ENCODE results near the gene PXMP2.

The PXMP2 gene

DNA sequence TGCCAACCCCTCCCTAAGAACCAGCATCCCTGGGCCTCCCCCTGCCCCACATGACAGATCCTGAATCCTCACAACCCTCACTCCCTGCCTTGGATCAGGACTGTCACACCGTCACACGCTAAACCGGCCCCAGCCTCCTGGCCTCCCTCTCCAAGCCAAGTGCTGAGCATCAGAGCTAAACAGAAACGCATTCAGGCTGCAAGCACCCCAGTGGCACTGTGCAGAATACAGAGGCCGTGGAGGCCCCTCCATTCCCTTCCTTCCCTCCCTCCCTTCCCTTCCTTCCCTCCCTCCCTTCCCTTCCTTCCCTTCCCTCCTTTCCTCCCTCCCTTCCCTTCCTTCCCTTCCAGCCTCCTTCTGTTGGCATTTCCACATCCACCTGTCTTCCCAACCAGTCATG, 12.8 kb upstream of the PXMP2 start:
- no peaks in the 10 kb centered on the region for H3K79me1 ChIP-seq (ENCODE audit: low read length)
- H3K4me2 ChIP-seq (ENCODE audit: low read length) = no peak overlapping the region
- H2BK120ac ChIP-seq (ENCODE audit: insufficient read depth, low read length, poor library complexity) = no peak overlapping the region
- no peak overlapping the region for H4K8ac ChIP-seq (ENCODE audit: low read depth, low read length)
- H2AK5ac ChIP-seq (ENCODE audit: low read length) = no peak overlapping the region
- no peak overlapping the region for H3K4ac ChIP-seq (ENCODE audit: low read depth, low read length)
- no peak overlapping the region for H3K18ac ChIP-seq (ENCODE audit: low read length)
- H3K14ac ChIP-seq (ENCODE audit: low read length) = no peak overlapping the region
- no peaks in the 10 kb centered on the region for H3K4me1 ChIP-seq (ENCODE audit: control insufficient read depth in 1 of 2, insufficient read depth in 2 of 2, low read length in 2 of 2)
- DNase-seq = no peak
- no peak overlapping the region for H4K12ac ChIP-seq (ENCODE audit: low read depth, low read length)
- no peaks in the 10 kb centered on the region for H3K27me3 ChIP-seq (ENCODE audit: insufficient read depth, low read length)
- H4K91ac ChIP-seq (ENCODE audit: low read depth, low read length) = no peak overlapping the region
- no peak overlapping the region for H3K4me3 ChIP-seq (ENCODE audit: low read depth, low read length)
- WGBS (ENCODE audit: extremely low coverage, insufficient coverage, insufficient read length) = no CpG with 5 or more reads among the region's 5 CpGs
- peaks cover 68 to 74% of the 10 kb centered on the region in 2 experiments for H3K36me3 ChIP-seq (ENCODE audit: control insufficient read depth in 1 of 2, insufficient read depth in 2 of 2, low read length in 2 of 2)
- no peak overlapping the region for H2AFZ ChIP-seq (ENCODE audit: insufficient read depth, low read length, poor library complexity)
- no peak overlapping the region for H3K27ac ChIP-seq (ENCODE audit: low read depth, low read length)
- no peak overlapping the region for H2BK12ac ChIP-seq (ENCODE audit: low read length)
- H3K9ac ChIP-seq (ENCODE audit: low read length) = no peak overlapping the region
- H2BK5ac ChIP-seq (ENCODE audit: low read depth, low read length, poor library complexity) = no peak overlapping the region
- peaks cover 2% of the 10 kb centered on the region for H3K9me3 ChIP-seq (ENCODE audit: insufficient read depth, low read depth, low read length)
- H3K79me2 ChIP-seq (ENCODE audit: control insufficient read depth, insufficient read depth, low read length, poor library complexity) = no peaks in the 10 kb centered on the region
- H3K23ac ChIP-seq (ENCODE audit: low read length) = no peak overlapping the region

DNA sequence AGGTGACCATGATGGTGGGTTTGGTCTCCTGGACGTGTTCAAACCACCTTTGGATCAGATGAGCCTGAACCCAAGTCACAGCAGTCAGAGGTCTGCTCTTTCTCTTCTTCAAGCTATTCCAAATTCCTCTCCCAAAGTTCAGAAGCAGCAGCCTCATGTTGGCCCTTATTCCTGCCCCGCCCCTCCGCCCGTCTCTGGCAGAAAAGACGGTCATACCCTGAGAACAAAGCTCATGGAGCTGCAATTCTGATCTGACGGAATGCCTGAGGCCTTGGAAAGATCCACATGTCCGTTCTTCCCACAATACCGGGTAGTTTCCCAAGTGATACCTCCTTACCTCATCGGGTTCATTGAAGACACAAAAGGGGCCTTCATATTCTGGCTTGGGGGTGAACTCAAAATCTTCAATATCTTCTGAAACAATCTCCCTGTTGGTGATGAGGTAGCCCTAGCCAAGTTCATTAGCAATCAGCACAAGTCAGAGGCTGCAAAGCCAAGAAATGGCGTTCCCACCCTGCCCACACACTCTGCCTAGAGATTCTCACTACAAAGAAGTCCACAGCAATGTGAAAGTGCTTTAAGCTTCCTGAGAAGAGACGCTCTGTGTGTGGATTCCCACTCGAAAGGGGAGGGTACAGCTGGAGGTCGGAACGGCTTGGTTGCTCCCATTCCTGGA, 11.5 kb upstream of the PXMP2 start:
- Histone ChIP-seq H3K27me3 (ENCODE audit: insufficient read depth, low read length) (no peaks in the 10 kb centered on the region), H3K4ac (ENCODE audit: low read depth, low read length) (no peak overlapping the region), H3K9me3 (ENCODE audit: insufficient read depth, low read depth, low read length) (peaks cover 2% of the 10 kb centered on the region), H2BK5ac (ENCODE audit: low read depth, low read length, poor library complexity) (no peak overlapping the region), H4K91ac (ENCODE audit: low read depth, low read length) (no peak overlapping the region), H3K4me3 (ENCODE audit: low read depth, low read length) (no peak overlapping the region), H2BK120ac (ENCODE audit: insufficient read depth, low read length, poor library complexity) (no peak overlapping the region), H4K8ac (ENCODE audit: low read depth, low read length) (no peak overlapping the region), H4K12ac (ENCODE audit: low read depth, low read length) (no peak overlapping the region), H3K79me1 (ENCODE audit: low read length) (no peaks in the 10 kb centered on the region), H2AFZ (ENCODE audit: insufficient read depth, low read length, poor library complexity) (no peak overlapping the region), H3K18ac (ENCODE audit: low read length) (no peak overlapping the region), H3K4me2 (ENCODE audit: low read length) (no peak overlapping the region), H3K36me3 (ENCODE audit: control insufficient read depth in 1 of 2, insufficient read depth in 2 of 2, low read length in 2 of 2) (peaks cover 66 to 74% of the 10 kb centered on the region in 2 experiments), H2AK5ac (ENCODE audit: low read length) (no peak overlapping the region), H3K9ac (ENCODE audit: low read length) (no peak overlapping the region), H3K79me2 (ENCODE audit: control insufficient read depth, insufficient read depth, low read length, poor library complexity) (no peaks in the 10 kb centered on the region), H2BK12ac (ENCODE audit: low read length) (no peak overlapping the region), H3K27ac (ENCODE audit: low read depth, low read length) (no peak overlapping the region), H3K4me1 (ENCODE audit: control insufficient read depth in 1 of 2, insufficient read depth in 2 of 2, low read length in 2 of 2) (no peaks in the 10 kb centered on the region), H3K14ac (ENCODE audit: low read length) (no peak overlapping the region), H3K23ac (ENCODE audit: low read length) (no peak overlapping the region)
- no CpG with 5 or more reads among the region's 14 CpGs for WGBS (ENCODE audit: extremely low coverage, insufficient coverage, insufficient read length)
- no peak for DNase-seq

DNA sequence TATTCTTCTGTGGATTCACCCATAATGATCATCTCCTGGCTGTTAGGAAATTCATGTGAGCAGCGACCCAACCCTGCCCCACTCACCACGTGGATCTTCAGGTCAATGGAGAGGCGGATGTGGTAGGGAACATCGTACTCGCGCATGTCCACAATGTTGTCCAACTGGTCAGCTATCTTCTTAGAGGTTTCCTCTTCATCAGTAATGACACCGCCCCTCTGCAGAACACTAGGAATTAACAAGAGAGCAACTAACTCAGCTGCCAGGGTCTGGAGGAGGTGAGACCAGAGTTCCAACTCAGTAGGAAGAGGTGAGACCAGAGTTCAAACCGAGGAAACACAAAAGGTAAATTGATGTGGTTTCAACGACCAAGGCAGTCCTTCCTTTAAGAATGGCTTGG, 9.9 kb upstream of the PXMP2 start:
- H3K4me1 ChIP-seq (ENCODE audit: control insufficient read depth in 1 of 2, insufficient read depth in 2 of 2, low read length in 2 of 2) = no peaks in the 10 kb centered on the region
- H3K79me2 ChIP-seq (ENCODE audit: control insufficient read depth, insufficient read depth, low read length, poor library complexity) = no peaks in the 10 kb centered on the region
- no peak overlapping the region for H3K4ac ChIP-seq (ENCODE audit: low read depth, low read length)
- no peak overlapping the region for H2BK120ac ChIP-seq (ENCODE audit: insufficient read depth, low read length, poor library complexity)
- no peak overlapping the region for H3K18ac ChIP-seq (ENCODE audit: low read length)
- H3K36me3 ChIP-seq (ENCODE audit: control insufficient read depth in 1 of 2, insufficient read depth in 2 of 2, low read length in 2 of 2) = peaks cover 56 to 65% of the 10 kb centered on the region in 2 experiments
- H3K9me3 ChIP-seq (ENCODE audit: insufficient read depth, low read depth, low read length) = no peaks in the 10 kb centered on the region
- no peak overlapping the region for H3K23ac ChIP-seq (ENCODE audit: low read length)
- no peak overlapping the region for H2AFZ ChIP-seq (ENCODE audit: insufficient read depth, low read length, poor library complexity)
- H3K14ac ChIP-seq (ENCODE audit: low read length) = no peak overlapping the region
- H2AK5ac ChIP-seq (ENCODE audit: low read length) = no peak overlapping the region
- no peak overlapping the region for H3K4me2 ChIP-seq (ENCODE audit: low read length)
- H4K8ac ChIP-seq (ENCODE audit: low read depth, low read length) = no peak overlapping the region
- no peak overlapping the region for H2BK12ac ChIP-seq (ENCODE audit: low read length)
- no peak overlapping the region for H3K4me3 ChIP-seq (ENCODE audit: low read depth, low read length)
- no peaks in the 10 kb centered on the region for H3K79me1 ChIP-seq (ENCODE audit: low read length)
- H4K91ac ChIP-seq (ENCODE audit: low read depth, low read length) = no peak overlapping the region
- H2BK5ac ChIP-seq (ENCODE audit: low read depth, low read length, poor library complexity) = no peak overlapping the region
- no peaks in the 10 kb centered on the region for H3K27me3 ChIP-seq (ENCODE audit: insufficient read depth, low read length)
- DNase-seq = no peak
- H4K12ac ChIP-seq (ENCODE audit: low read depth, low read length) = no peak overlapping the region
- no peak overlapping the region for H3K9ac ChIP-seq (ENCODE audit: low read length)
- WGBS (ENCODE audit: extremely low coverage, insufficient coverage, insufficient read length) = no CpG with 5 or more reads among the region's 9 CpGs
- H3K27ac ChIP-seq (ENCODE audit: low read depth, low read length) = no peak overlapping the region

DNA sequence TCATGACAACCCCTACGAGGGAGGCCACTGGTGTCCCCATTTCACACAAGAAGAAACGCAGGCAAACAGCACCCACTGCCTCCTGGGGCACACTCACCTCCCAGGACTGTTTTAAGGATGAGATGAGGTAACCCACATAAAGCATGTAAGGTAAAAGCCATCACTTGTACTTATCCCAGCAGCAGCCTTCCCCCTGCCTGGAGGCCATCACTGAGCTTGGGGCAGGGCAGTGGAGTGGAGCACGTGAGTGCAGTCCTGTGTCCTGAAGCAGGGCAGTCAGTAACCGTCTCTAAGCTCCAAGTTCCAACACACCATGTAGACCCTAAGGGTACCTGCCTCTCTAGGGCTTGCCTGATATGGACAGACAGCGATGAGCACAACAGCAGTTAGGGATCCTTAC, 2.0 kb upstream of the PXMP2 start:
- no peak overlapping the region for H2AFZ ChIP-seq (ENCODE audit: insufficient read depth, low read length, poor library complexity)
- H3K9ac ChIP-seq (ENCODE audit: low read length) = no peak overlapping the region
- no peak overlapping the region for H2BK5ac ChIP-seq (ENCODE audit: low read depth, low read length, poor library complexity)
- peaks cover 11% of the 10 kb centered on the region for H3K79me1 ChIP-seq (ENCODE audit: low read length)
- H2BK120ac ChIP-seq (ENCODE audit: insufficient read depth, low read length, poor library complexity) = no peak overlapping the region
- H3K4me2 ChIP-seq (ENCODE audit: low read length) = no peak overlapping the region
- H3K14ac ChIP-seq (ENCODE audit: low read length) = no peak overlapping the region
- no peak overlapping the region for H4K8ac ChIP-seq (ENCODE audit: low read depth, low read length)
- H4K91ac ChIP-seq (ENCODE audit: low read depth, low read length) = no peak overlapping the region
- peaks cover 10 to 13% of the 10 kb centered on the region in 2 experiments for H3K4me1 ChIP-seq (ENCODE audit: control insufficient read depth in 1 of 2, insufficient read depth in 2 of 2, low read length in 2 of 2)
- peaks cover 7 to 8% of the 10 kb centered on the region in 2 experiments for H3K36me3 ChIP-seq (ENCODE audit: control insufficient read depth in 1 of 2, insufficient read depth in 2 of 2, low read length in 2 of 2)
- no CpG with 5 or more reads among the region's 5 CpGs for WGBS (ENCODE audit: extremely low coverage, insufficient coverage, insufficient read length)
- H3K79me2 ChIP-seq (ENCODE audit: control insufficient read depth, insufficient read depth, low read length, poor library complexity) = peaks cover 18% of the 10 kb centered on the region
- peaks cover 5% of the 10 kb centered on the region for H3K27me3 ChIP-seq (ENCODE audit: insufficient read depth, low read length)
- H3K4me3 ChIP-seq (ENCODE audit: low read depth, low read length) = peak overlapping the region; percentile 46
- H3K27ac ChIP-seq (ENCODE audit: low read depth, low read length) = no peak overlapping the region
- no peak overlapping the region for H4K12ac ChIP-seq (ENCODE audit: low read depth, low read length)
- H3K4ac ChIP-seq (ENCODE audit: low read depth, low read length) = peak overlapping the region; percentile 74
- H3K9me3 ChIP-seq (ENCODE audit: insufficient read depth, low read depth, low read length) = no peaks in the 10 kb centered on the region
- no peak overlapping the region for H3K23ac ChIP-seq (ENCODE audit: low read length)
- no peak overlapping the region for H2BK12ac ChIP-seq (ENCODE audit: low read length)
- H3K18ac ChIP-seq (ENCODE audit: low read length) = no peak overlapping the region
- no peak for DNase-seq
- no peak overlapping the region for H2AK5ac ChIP-seq (ENCODE audit: low read length)

All from trophoblast cell (in vitro differentiated cells and primary cell).